Measurements from ENCODE around the gene TYROBP. TPM values are rescaled to one million over a fixed set of nuclear protein-coding genes. Genes with fewer than 3 reads are reported as not detected.

TYROBP gene
- total and polyA plus RNA-seq, 2 donors (not counting 1 experiment from before 2014, with no cell fraction given): not detected

- H3K4me1 ChIP-seq (ENCODE audit: control insufficient read depth, extremely low read depth, insufficient read depth, low read length): peaks cover 12% of the 10 kb centered on the region
- H3K4me3 ChIP-seq (replicated peaks in 1 of 4; ENCODE audit: control extremely low read depth in 1 of 4, insufficient read depth in 1 of 4, low read depth in 3 of 4, low read length in 4 of 4): peak overlapping the region in 2 of 4 experiments; percentile 14 to 17
- DNase-seq (ENCODE audit: low read depth in 2 of 2): peak; percentile 42 to 78
- TF ChIP-seq EZH2 (IDR thresholded peaks at IDR 0.05; ENCODE audit: low read length, missing control alignments) (no peak), CTCF (conservative IDR thresholded peaks at IDR 0.05 in 1 of 2, IDR thresholded peaks at IDR 0.05 in 1 of 2; ENCODE audit: low read depth in 1 of 2, low read length in 2 of 2) (no peak)
- no peak overlapping the region for H3K9ac ChIP-seq (ENCODE audit: insufficient read depth, low read length)
- H3K9me3 ChIP-seq (ENCODE audit: control insufficient read depth, insufficient read depth, low read depth, low read length): no peaks in the 10 kb centered on the region
- no peaks in the 10 kb centered on the region for H3K36me3 ChIP-seq (ENCODE audit: control insufficient read depth, insufficient read depth, low read length)
- H3K4me2 ChIP-seq (ENCODE audit: extremely low read depth, insufficient read depth, low read length): peak overlapping the region; percentile 71
- no peak overlapping the region for H2AFZ ChIP-seq (ENCODE audit: low read length)
- no peaks in the 10 kb centered on the region for H4K20me1 ChIP-seq (ENCODE audit: control insufficient read depth, extremely low read depth, insufficient read depth, low read length)
- peaks cover 17% of the 10 kb centered on the region for H3K27me3 ChIP-seq (ENCODE audit: control insufficient read depth, insufficient read depth, low read length)
- H3K79me2 ChIP-seq (ENCODE audit: control insufficient read depth, insufficient read depth, low read length): no peaks in the 10 kb centered on the region
- no peak overlapping the region for H3K27ac ChIP-seq (ENCODE audit: insufficient read depth, low read length)
Measured at GRCh38 chr19:35869327-35870123, 38.6 kb downstream of the TYROBP start.

GRCh38 chr19:35868823-35869326 lies 39.2 kb downstream of the TYROBP start:
- no peak overlapping the region for H3K27ac ChIP-seq (ENCODE audit: insufficient read depth, low read length)
- no peaks in the 10 kb centered on the region for H3K79me2 ChIP-seq (ENCODE audit: control insufficient read depth, insufficient read depth, low read length)
- H3K4me2 ChIP-seq (ENCODE audit: extremely low read depth, insufficient read depth, low read length): peak overlapping the region; percentile 51
- no peaks in the 10 kb centered on the region for H4K20me1 ChIP-seq (ENCODE audit: control insufficient read depth, extremely low read depth, insufficient read depth, low read length)
- H2AFZ ChIP-seq (ENCODE audit: low read length): no peak overlapping the region
- H3K4me1 ChIP-seq (ENCODE audit: control insufficient read depth, extremely low read depth, insufficient read depth, low read length): peaks cover 12% of the 10 kb centered on the region
- peak overlapping the region; percentile 6 to 47 (median 18) for H3K4me3 ChIP-seq (replicated peaks in 1 of 4; ENCODE audit: control extremely low read depth in 1 of 4, insufficient read depth in 1 of 4, low read depth in 3 of 4, low read length in 4 of 4)
- no peak for DNase-seq (ENCODE audit: low read depth in 2 of 2)
- no peaks in the 10 kb centered on the region for H3K9me3 ChIP-seq (ENCODE audit: control insufficient read depth, insufficient read depth, low read depth, low read length)
- H3K9ac ChIP-seq (ENCODE audit: insufficient read depth, low read length): no peak overlapping the region
- H3K27me3 ChIP-seq (ENCODE audit: control insufficient read depth, insufficient read depth, low read length): peaks cover 17% of the 10 kb centered on the region
- TF ChIP-seq EZH2 (IDR thresholded peaks at IDR 0.05; ENCODE audit: low read length, missing control alignments): no peak
- no peak for TF ChIP-seq CTCF (conservative IDR thresholded peaks at IDR 0.05 in 1 of 2, IDR thresholded peaks at IDR 0.05 in 1 of 2; ENCODE audit: low read depth in 1 of 2, low read length in 2 of 2)
- no peaks in the 10 kb centered on the region for H3K36me3 ChIP-seq (ENCODE audit: control insufficient read depth, insufficient read depth, low read length)

- Histone ChIP-seq H3K9ac (ENCODE audit: insufficient read depth, low read length) (no peak within 1 kb of the TSS), H3K9me3 (ENCODE audit: control insufficient read depth, insufficient read depth, low read depth, low read length) (no peaks in the 10 kb centered on the region), H3K27ac (ENCODE audit: insufficient read depth, low read length) (no peak within 1 kb of the TSS), H3K27me3 (ENCODE audit: control insufficient read depth, insufficient read depth, low read length) (peaks cover 17% of the 10 kb centered on the region), H3K79me2 (ENCODE audit: control insufficient read depth, insufficient read depth, low read length) (no peaks in the 10 kb centered on the region), H3K4me3 (replicated peaks in 1 of 4; ENCODE audit: control extremely low read depth in 1 of 4, insufficient read depth in 1 of 4, low read depth in 3 of 4, low read length in 4 of 4) (peak within 1 kb of the TSS; percentile 6 to 47 (median 18)), H2AFZ (ENCODE audit: low read length) (no peak within 1 kb of the TSS), H3K36me3 (ENCODE audit: control insufficient read depth, insufficient read depth, low read length) (no peaks in the 10 kb centered on the region), H3K4me2 (ENCODE audit: extremely low read depth, insufficient read depth, low read length) (peak within 1 kb of the TSS; percentile 71), H3K4me1 (ENCODE audit: control insufficient read depth, extremely low read depth, insufficient read depth, low read length) (peaks cover 12% of the 10 kb centered on the region), H4K20me1 (ENCODE audit: control insufficient read depth, extremely low read depth, insufficient read depth, low read length) (no peaks in the 10 kb centered on the region)
- TF ChIP-seq CTCF (conservative IDR thresholded peaks at IDR 0.05 in 1 of 2, IDR thresholded peaks at IDR 0.05 in 1 of 2; ENCODE audit: low read depth in 1 of 2, low read length in 2 of 2) (no peak), EZH2 (IDR thresholded peaks at IDR 0.05; ENCODE audit: low read length, missing control alignments) (no peak)
- peak in 1 of 2 donors; percentile 53 for DNase-seq (ENCODE audit: low read depth in 2 of 2)
Measured at GRCh38 chr19:35868172-35868822, 39.8 kb downstream of the TYROBP start, which contains the start of gene APLP1. APLP1 (plus strand) TSS chr19:35868574; CDS start chr19:35868637, 63 bp downstream.
